Lower leg skin (tissue), 3 donors: ENCODE results near the gene PPP4R3A.

Source experiments
- POLR2A ChIP-seq, 2 donors: fragments of 450-650 bp; IDR thresholded peaks; one replicate each; pipeline ENCODE4 v1.6.1; 2016 to 2017; ENCODE audit warnings: antibody characterized with exemption in 2 of 2, mild to moderate bottlenecking in 1 of 2, moderate library complexity in 1 of 2
- TF ChIP-seq, protein P1 (sequence below), 3 donors: fragments of 450-650 bp; IDR thresholded peaks; one replicate each; pipeline ENCODE4 v1.5.1; 2016; ENCODE audit warnings: antibody characterized with exemption in 3 of 3, mild to moderate bottlenecking in 3 of 3, moderate library complexity in 2 of 3

DNA sequence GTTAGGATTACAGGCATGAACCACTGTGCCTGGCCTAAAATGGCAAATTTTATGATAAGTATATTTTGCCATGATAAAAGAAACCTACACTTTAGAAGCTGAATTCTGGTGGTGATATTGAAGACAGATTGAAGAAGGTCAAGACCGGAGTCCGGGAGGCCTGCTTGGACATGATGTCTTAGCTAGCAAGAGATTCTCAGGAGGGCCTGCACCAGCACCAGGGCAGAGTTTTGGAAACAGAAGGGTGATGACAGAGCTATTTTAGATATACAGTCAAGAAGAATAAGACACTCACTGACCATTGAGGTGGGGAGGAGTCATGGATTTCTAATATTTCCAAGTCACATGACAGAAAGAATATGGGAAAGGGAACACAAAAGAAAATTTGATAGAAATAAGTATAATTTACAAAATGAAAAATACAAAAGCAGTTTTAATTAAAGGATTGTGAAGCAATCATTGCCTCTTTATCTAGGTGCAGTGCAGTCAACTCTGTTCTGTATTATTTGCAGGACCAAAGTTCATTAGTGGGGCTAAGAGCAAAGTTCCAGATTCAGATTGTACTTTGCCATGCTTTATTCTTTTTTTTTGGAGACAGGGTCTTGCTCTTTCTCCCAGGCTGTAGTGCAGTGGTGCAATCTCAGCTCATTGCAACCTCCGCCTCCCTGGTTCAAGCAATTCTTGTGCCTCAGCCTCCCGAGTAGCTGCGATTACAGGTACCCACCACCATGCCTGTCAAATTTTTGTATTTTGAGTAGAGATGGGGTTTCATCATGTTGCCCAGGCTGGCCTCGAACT lies 9.3 kb upstream of the PPP4R3A start:
- TF ChIP-seq, protein P1, sequence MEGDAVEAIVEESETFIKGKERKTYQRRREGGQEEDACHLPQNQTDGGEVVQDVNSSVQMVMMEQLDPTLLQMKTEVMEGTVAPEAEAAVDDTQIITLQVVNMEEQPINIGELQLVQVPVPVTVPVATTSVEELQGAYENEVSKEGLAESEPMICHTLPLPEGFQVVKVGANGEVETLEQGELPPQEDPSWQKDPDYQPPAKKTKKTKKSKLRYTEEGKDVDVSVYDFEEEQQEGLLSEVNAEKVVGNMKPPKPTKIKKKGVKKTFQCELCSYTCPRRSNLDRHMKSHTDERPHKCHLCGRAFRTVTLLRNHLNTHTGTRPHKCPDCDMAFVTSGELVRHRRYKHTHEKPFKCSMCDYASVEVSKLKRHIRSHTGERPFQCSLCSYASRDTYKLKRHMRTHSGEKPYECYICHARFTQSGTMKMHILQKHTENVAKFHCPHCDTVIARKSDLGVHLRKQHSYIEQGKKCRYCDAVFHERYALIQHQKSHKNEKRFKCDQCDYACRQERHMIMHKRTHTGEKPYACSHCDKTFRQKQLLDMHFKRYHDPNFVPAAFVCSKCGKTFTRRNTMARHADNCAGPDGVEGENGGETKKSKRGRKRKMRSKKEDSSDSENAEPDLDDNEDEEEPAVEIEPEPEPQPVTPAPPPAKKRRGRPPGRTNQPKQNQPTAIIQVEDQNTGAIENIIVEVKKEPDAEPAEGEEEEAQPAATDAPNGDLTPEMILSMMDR (IDR thresholded peaks at IDR 0.05): no peak
- no peak for TF ChIP-seq POLR2A (IDR thresholded peaks at IDR 0.05)
